Measurements from ENCODE around the gene SCUBE1. TPM values are rescaled to one million over a fixed set of nuclear protein-coding genes. Genes with fewer than 3 reads are reported as not detected.

The SCUBE1 gene
- total RNA-seq, 1 donor from 2014 or later: 25.9 TPM

GRCh38 chr22:43343670-43344519 is 723 bp upstream of the SCUBE1 start:
- H3K27me3 ChIP-seq: peaks cover 60% of the 10 kb centered on the region
- peaks cover 28% of the 10 kb centered on the region for H3K4me1 ChIP-seq
- Mint-ChIP-seq H3K9me3 (peaks cover 3% of the 10 kb centered on the region), H3K27ac (peak overlapping the region; percentile 84), H3K36me3 (peaks cover 2% of the 10 kb centered on the region), H3K4me1 (peaks cover 30% of the 10 kb centered on the region), H3K4me3 (peak overlapping the region; percentile 82), H3K27me3 (ENCODE audit: insufficient read depth, low read depth) (peaks cover 44% of the 10 kb centered on the region)
- H3F3A ChIP-seq (ENCODE audit: low read depth): peaks cover 17% of the 10 kb centered on the region
- no peak overlapping the region for H3K9ac ChIP-seq
- peaks cover 23% of the 10 kb centered on the region for H4K20me1 ChIP-seq (ENCODE audit: low read depth)
- H3K27ac ChIP-seq: no peak overlapping the region
- no peaks in the 10 kb centered on the region for H3K9me3 ChIP-seq (ENCODE audit: low read depth)
- H3K79me2 ChIP-seq (ENCODE audit: low read depth): peaks cover 9% of the 10 kb centered on the region
- DNase-seq (ENCODE audit: low spot score): peak; percentile 78
- peak overlapping the region; percentile 75 for H3K4me3 ChIP-seq
- peak overlapping the region; percentile 43 for H2AFZ ChIP-seq (replicated peaks)
- H3K36me3 ChIP-seq: no peaks in the 10 kb centered on the region
- H3K4me2 ChIP-seq: peak overlapping the region; percentile 97
- TF ChIP-seq CTCF (IDR thresholded peaks at IDR 0.05) (no peak), EZH2 (IDR thresholded peaks at IDR 0.05) (peak; percentile 54)

DNA sequence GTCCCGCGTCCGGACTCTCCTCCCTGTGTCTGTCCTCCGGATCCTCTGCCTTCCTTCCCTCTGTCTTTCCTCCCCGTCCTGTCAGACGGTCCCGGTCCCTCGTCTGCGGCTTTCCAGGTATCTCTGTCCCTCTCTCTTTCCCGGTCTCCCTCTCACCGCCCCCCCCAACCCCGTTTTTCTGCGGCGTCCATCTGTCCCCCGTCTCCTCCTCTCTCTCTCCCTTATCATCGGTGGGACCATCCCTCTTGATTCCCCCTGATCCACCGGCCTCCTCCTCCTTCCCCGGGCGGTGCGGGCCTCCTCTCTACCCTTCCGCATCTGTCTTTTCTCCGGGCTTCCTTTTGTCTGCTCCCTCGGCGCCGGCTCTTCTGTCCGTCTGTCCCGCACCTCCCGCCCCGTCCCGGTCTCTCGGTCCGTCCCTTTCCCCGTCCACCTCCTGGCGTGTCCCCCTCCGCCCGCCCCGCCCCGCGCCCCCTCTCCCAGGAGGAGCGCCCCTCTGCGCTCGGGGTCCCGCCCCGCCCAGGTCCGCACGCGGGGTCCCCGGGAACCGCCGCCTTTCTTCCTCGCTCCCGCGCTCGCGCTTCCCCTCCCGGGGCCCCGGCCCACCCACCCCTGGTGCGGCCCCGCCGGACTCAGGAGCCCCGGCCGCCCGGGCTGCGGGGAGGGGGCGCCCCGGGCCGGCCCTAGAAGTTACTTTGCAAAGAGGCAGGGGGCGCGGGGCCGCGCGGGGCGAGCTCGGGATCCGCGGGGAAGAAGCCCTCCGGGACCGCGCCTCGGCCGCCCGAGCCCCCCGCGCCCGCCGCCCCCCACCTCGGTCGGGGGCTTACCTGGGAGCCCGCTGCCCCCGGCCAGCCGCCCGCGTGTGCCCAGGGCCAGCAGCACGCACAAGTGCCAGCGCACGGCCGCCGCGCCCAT is 568 bp downstream of the SCUBE1 start:
- no peaks in the 10 kb centered on the region for H3K9me3 Mint-ChIP-seq

GRCh38 chr22:43341565-43341964 is 1.6 kb downstream of the SCUBE1 start:
- Mint-ChIP-seq H3K4me3 (peak overlapping the region; percentile 84), H3K9me3 (no peaks in the 10 kb centered on the region), H3K27ac (peak overlapping the region; percentile 87), H3K4me1 (peaks cover 28% of the 10 kb centered on the region), H3K27me3 (ENCODE audit: insufficient read depth, low read depth) (peaks cover 38% of the 10 kb centered on the region), H3K36me3 (peaks cover 4% of the 10 kb centered on the region)
- H3K4me1 ChIP-seq: peaks cover 34% of the 10 kb centered on the region
- no peaks in the 10 kb centered on the region for H3K9me3 ChIP-seq (ENCODE audit: low read depth)
- peaks cover 9% of the 10 kb centered on the region for H3K79me2 ChIP-seq (ENCODE audit: low read depth)
- no peak for TF ChIP-seq EZH2 (IDR thresholded peaks at IDR 0.05)
- TF ChIP-seq CTCF (IDR thresholded peaks at IDR 0.05): no peak
- TF ChIP-seq EZH2phosphoT487 (IDR thresholded peaks at IDR 0.05): no peak
- H3K4me3 ChIP-seq: peak overlapping the region; percentile 75
- no peak overlapping the region for H3K9ac ChIP-seq
- no peaks in the 10 kb centered on the region for H3K36me3 ChIP-seq
- peaks cover 60% of the 10 kb centered on the region for H3K27me3 ChIP-seq
- H3K27ac ChIP-seq: no peak overlapping the region
- H3K4me2 ChIP-seq: peak overlapping the region; percentile 97
- no peak for DNase-seq (ENCODE audit: low spot score)
- peaks cover 33% of the 10 kb centered on the region for H4K20me1 ChIP-seq (ENCODE audit: low read depth)
- peaks cover 17% of the 10 kb centered on the region for H3F3A ChIP-seq (ENCODE audit: low read depth)
- H2AFZ ChIP-seq (replicated peaks): no peak overlapping the region

More for the DNA sequence above, 568 bp downstream of the SCUBE1 start:
- H4K20me1 ChIP-seq (ENCODE audit: low read depth): peaks cover 33% of the 10 kb centered on the region
- H3K27ac ChIP-seq: no peak overlapping the region
- Mint-ChIP-seq H3K27me3 (ENCODE audit: insufficient read depth, low read depth) (peaks cover 38% of the 10 kb centered on the region), H3K27ac (no peak overlapping the region), H3K36me3 (peaks cover 3% of the 10 kb centered on the region), H3K4me3 (peak overlapping the region; percentile 88), H3K4me1 (peaks cover 30% of the 10 kb centered on the region)
- peak; percentile 39 for TF ChIP-seq EZH2 (IDR thresholded peaks at IDR 0.05)
- TF ChIP-seq EZH2phosphoT487 (IDR thresholded peaks at IDR 0.05): no peak
- no peak for TF ChIP-seq CTCF (IDR thresholded peaks at IDR 0.05)
- peaks cover 17% of the 10 kb centered on the region for H3F3A ChIP-seq (ENCODE audit: low read depth)
- H3K4me2 ChIP-seq: peak overlapping the region; percentile 97
- DNase-seq (ENCODE audit: low spot score): peak; percentile 44
- H3K9me3 ChIP-seq (ENCODE audit: low read depth): no peaks in the 10 kb centered on the region
- H3K36me3 ChIP-seq: no peaks in the 10 kb centered on the region
- peaks cover 34% of the 10 kb centered on the region for H3K4me1 ChIP-seq
- no peak overlapping the region for H2AFZ ChIP-seq (replicated peaks)
- peaks cover 60% of the 10 kb centered on the region for H3K27me3 ChIP-seq
- H3K79me2 ChIP-seq (ENCODE audit: low read depth): peaks cover 9% of the 10 kb centered on the region
- H3K9ac ChIP-seq: peak overlapping the region; percentile 42
- peak overlapping the region; percentile 75 for H3K4me3 ChIP-seq
